Right ventricle myocardium inferior (tissue), 1 donor: ENCODE data around the gene DOK3. TPM values are rescaled to one million over a fixed set of nuclear protein-coding genes. Genes with fewer than 3 reads are reported as not detected.
A peak's percentile ranks its signal among the peaks of the same experiment; 100 is the strongest.

Source experiments
- ATAC-seq: fragments of 200-7000 bp; cut with Tn5 transposase; one replicate; pipeline ENCODE4 v1.9.1; 2020; ENCODE audit warnings: mild to moderate bottlenecking, moderate library complexity
- DNase-seq: peaks from one replicate; pipeline ENCODE4 v3.0.0; 2021; ENCODE audit errors: missing footprints
- intact Hi-C: fragments of 100-400 bp; cut with DNase I; formaldehyde crosslinking; loops from one replicate; pipeline ENCODE4 v1.11.0; 2022
- total RNA-seq: library from RNA; stranded (reverse); fragmentation: NEBNext Ultra II Directional; extraction: Animal tissue kit (Norgen Biotek cat#: 25700); gene quantifications from one replicate; pipeline ENCODE4 v1.2.1, GENCODE V29; 2021
- donor health status: DM: no; HTN: yes; CAD: no; lungs with severe emphysema.

DOK3 gene
- total RNA-seq, 1 donor from 2014 or later: 4.4 TPM

GRCh38 chr5:177475563-177476427, 33.8 kb downstream of the DOK3 start:
- intact Hi-C loops: no loop called here
- ATAC-seq (no peak), DNase-seq (no peak)

- intact Hi-C loops: no loop called here
- ATAC-seq: no peak
- no peak for DNase-seq
Measured at GRCh38 chr5:177474846-177475562, 34.6 kb downstream of the DOK3 start.

GRCh38 chr5:177474002-177474476, 35.6 kb downstream of the DOK3 start:
- DNase-seq (no peak), ATAC-seq (no peak)
- intact Hi-C loops: no loop called here

GRCh38 chr5:177473443-177474001, 36.1 kb downstream of the DOK3 start, which contains the start of gene DBN1:
Gene DBN1 (minus strand): TSS chr5:177473634. CDS start chr5:177473521, 113 bp downstream.
- intact Hi-C loops: no loop called here
- peak; percentile 34 for ATAC-seq
- no peak for DNase-seq

DNA sequence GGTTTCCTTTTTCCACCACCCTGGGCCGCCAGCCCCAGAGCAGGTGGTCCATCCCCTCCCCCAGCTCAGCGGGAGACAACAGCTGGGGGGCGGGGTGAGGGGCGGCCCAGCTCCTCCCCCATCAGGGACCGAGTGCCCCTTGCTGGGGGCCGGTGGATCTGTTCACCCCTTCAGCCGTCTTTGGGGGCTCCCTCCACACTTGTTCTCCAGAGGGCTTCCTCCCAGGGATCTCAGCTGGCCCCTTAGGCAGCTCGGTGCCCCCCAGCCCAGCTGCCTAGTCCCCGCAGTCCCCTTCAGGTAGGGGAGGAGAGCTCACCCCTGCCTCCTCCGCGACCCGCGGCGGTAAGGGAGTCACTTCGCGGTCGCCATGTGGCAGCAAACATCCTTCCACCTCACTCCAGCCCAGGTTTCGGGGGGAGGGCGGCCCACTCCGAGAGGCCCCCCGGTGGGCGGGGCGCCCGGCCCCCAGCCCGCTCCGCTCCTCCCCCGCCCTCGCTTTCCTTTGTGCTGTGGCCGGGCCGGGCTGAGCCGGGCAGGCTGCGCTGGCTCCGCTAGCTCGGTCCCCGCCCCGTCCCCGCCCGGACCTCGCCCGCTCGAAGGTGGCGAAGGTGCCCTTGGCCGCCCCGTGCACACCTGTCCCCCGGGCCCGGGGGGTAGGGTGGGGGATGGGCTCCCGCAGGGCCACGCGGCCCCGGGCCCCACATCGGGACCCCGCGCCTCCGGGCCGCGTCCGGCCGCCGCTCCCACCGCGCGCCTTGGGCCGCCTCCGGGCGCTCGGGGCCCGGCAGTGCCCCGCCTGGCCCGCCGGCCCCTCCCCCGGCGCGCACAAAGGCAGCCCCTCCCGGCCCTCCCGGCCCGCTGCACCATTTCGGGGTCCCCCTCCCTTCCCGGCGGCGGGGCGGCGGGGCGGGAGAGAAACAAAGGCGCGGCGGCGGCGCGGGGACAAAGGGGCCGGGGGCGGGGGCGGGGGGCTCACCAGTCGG, 36.9 kb downstream of the DOK3 start:
- no peak for DNase-seq
- ATAC-seq: no peak
- intact Hi-C loops: no loop called here

GRCh38 chr5:177471610-177472356, 37.8 kb downstream of the DOK3 start:
- intact Hi-C loops: loop anchor here (2.0 kb wide), 1 partner anchor 15 kb away; no protein-coding TSS in a partner anchor
- peak; percentile 62 for ATAC-seq
- DNase-seq: peak; percentile 84

GRCh38 chr5:177470759-177471536, 38.7 kb downstream of the DOK3 start:
- DNase-seq (no peak), ATAC-seq (no peak)
- intact Hi-C loops: loop anchor here (2.0 kb wide), 1 partner anchor 14 kb away; no protein-coding TSS in a partner anchor

DNA sequence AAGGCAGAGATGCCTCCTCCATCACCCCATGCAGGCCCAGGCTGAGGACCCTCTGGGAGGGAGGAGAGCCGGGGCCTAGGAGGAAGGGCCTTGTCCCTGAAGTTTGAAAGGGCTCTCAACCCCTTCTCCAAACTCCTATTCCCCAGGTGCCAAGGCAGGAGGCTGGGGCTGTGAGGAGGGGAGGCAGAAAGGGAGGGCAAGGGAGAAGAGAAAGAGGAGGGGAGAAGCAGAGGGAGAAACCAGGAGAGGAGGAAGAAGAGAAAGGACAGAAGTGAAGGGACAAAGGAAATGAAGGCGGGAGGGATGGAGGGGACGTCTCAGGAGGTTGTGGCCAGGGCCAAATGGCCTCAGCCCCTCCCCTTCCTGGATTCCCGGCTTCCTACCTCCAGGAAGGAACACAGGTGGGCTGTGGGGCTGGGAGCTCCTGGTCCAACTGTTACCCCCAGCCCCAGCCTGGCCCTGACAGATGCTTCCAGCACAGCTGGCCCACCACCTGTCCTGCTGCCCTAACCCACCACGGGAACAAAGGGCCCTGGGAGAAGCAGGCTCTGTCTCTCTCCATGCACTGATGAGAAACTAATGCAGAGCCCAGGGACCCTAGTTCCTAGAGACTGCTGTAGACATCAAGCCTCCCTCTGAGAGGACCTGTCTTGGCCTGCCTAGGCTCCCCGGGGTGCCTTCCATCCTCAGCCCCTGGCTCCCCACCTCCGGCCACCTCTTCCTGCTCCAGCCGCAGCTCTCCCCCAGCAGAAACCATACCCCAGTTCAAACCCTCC, 39.7 kb downstream of the DOK3 start:
- ATAC-seq (no peak), DNase-seq (no peak)
- intact Hi-C loops: loop anchor here (2.0 kb wide), 1 partner anchor 13 kb away; no protein-coding TSS in a partner anchor

DNA sequence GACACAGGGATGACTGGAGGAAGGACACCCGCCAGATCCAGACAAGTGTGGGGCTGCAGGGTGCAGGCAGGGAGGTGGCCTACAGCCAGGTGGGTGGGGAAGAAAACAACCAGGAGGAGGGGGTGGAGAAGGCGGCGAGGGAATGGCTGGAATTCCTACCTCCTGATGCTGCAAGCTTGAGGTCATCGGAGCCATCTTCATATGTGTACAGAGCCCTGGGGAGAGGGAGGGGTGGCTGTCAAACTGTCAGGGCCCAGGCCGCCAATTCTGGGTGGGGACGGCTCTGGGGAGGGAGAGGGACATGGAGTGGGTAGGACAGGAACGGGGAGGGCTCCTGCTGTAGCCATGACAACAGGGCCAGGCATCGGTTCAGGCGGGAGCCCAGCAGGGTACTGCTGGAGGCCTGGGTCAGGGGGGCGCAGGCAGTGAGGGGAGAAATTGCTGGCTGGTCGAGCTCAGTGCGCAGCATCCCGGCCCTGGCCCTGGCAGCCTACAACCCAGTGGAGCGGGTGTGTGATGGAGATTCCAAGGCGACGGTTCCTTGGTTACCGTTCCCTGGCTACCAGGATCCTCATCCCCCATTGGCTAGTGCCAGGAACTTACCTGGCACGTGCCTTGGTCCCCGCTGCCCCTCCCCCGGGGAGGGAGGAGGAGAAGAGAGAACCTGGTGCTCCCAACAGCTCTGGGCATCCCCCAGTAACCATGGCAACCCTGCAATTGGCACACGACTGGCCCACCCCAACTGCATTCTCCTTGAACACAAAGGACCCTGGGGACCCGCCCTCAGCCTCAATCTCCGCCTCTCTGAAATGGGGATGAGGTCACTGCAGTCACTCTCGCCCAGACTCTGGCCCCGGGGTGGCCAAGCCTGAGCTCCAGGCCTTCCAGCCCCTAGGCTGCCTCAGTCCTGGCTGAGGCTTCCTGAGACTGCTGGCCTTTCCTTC, 40.7 kb downstream of the DOK3 start:
- ATAC-seq: peak; percentile 69
- intact Hi-C loops: no loop called here
- no peak for DNase-seq

GRCh38 chr5:177468329-177468684, 41.3 kb downstream of the DOK3 start:
- no peak for ATAC-seq
- intact Hi-C loops: no loop called here

GRCh38 chr5:177467436-177467835, 42.2 kb downstream of the DOK3 start:
- ATAC-seq (no peak), DNase-seq (no peak)
- intact Hi-C loops: no loop called here

More at GRCh38 chr5:177468329-177468684, 41.3 kb downstream of the DOK3 start:
- DNase-seq: no peak

DNA sequence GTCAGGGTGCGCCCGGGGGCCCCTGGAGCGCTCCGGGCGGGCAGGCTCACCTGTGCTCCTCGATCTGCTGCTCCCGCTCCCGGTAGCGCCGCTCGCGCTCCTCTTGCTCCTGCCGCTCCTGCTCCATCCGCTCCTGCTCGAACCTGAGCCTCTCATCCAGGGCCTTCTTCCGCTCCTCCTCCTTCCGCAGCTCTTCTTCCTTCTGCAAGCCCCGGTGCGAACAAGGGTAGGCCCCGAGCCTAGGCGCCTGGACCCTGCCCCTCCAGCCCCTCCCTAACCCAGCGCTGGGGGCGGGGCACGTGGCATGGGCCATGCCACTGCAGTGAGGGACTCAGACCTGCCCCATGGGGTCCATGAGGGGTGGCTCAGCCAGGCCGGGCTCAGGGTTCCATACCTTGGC, 42.8 kb downstream of the DOK3 start:
- intact Hi-C loops: no loop called here
- no peak for DNase-seq
- ATAC-seq: no peak

DNA sequence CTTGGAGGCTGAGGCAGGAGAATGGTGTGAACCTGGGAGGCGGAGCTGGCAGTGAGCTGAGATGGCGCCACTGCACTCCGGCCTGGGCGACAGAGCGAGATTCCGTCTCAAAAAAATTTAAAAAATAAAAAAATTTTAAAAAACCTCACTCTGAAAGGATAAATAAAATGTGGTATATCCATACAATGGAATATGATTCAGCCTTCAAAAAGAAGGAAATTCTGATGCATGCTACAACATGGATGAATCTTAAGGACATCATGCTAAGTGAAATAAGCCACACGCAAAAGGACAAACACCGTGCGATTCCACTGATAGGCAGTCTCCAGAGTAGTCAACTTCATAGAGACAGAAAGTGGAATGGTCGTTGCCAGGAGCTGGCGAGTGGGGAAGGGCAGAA, 44.6 kb downstream of the DOK3 start:
- DNase-seq (no peak), ATAC-seq (no peak)
- intact Hi-C loops: no loop called here

GRCh38 chr5:177462021-177462670, 47.5 kb downstream of the DOK3 start:
- DNase-seq (no peak), ATAC-seq (peak; percentile 20)
- intact Hi-C loops: no loop called here
